ENCODE results near the gene BMPER. TPM values are rescaled to one million over a fixed set of nuclear protein-coding genes. Genes with fewer than 3 reads are reported as not detected.

The BMPER gene
- total RNA-seq, 4 donors from 2014 or later = 3.1 to 6.1 (median 3.9) TPM

- TF ChIP-seq CTCF (IDR thresholded peaks at IDR 0.05; ENCODE audit: low read depth) = no peak
Observed at GRCh38 chr7:34131371-34131770, 226.0 kb downstream of the BMPER start.

GRCh38 chr7:34133356-34133982 is 228.1 kb downstream of the BMPER start:
- TF ChIP-seq CTCF (IDR thresholded peaks at IDR 0.05; ENCODE audit: low read depth) = no peak

GRCh38 chr7:34133983-34134782 is 228.8 kb downstream of the BMPER start:
- no peak for TF ChIP-seq CTCF (IDR thresholded peaks at IDR 0.05; ENCODE audit: low read depth)

GRCh38 chr7:34135924-34136323 is 230.6 kb downstream of the BMPER start:
- no peak for TF ChIP-seq CTCF (IDR thresholded peaks at IDR 0.05; ENCODE audit: low read depth)

- no peak for TF ChIP-seq CTCF (IDR thresholded peaks at IDR 0.05; ENCODE audit: low read depth)
Observed at GRCh38 chr7:34136698-34137097, 231.4 kb downstream of the BMPER start.

- TF ChIP-seq CTCF (IDR thresholded peaks at IDR 0.05; ENCODE audit: low read depth) = no peak
Observed at GRCh38 chr7:34137176-34137575, 231.8 kb downstream of the BMPER start.

- TF ChIP-seq CTCF (IDR thresholded peaks at IDR 0.05; ENCODE audit: low read depth) = no peak
Observed at GRCh38 chr7:34138483-34138882, 233.1 kb downstream of the BMPER start.

All from subcutaneous adipose tissue (tissue), 4 donors.